NCI-H460 (cell line): ENCODE data around the gene PNPLA1. TPM values are rescaled to one million over a fixed set of nuclear protein-coding genes. Genes with fewer than 3 reads are reported as not detected.

ENCODE experiments used
- DNase-seq: peaks from one replicate; pipeline ENCODE4 v3.0.0-alpha.2; 2016; ENCODE audit warnings: low read depth; ENCODE audit errors: extremely low read depth
- polyA plus RNA-seq: library from polyadenylated mRNA; depleted of rRNA; stranded (reverse); fragments of >200 nt; gene quantifications from 2 replicates; pipeline ENCODE4 v1.2.3, GENCODE V29; 2014; cell fraction: nucleus; rRNA removed
- total RNA-seq: library from RNA; depleted of rRNA; stranded (reverse); fragments of >200 nt; shearing (Covaris generic); gene quantifications from 2 replicates; pipeline ENCODE4 v1.2.3, GENCODE V29; 2014; rRNA removed

Gene PNPLA1
- total RNA-seq: not detected in 2 replicates
- polyA plus RNA-seq: not detected in 2 replicates

- DNase-seq: no peak
These were observed at the start of gene PNPLA1 for GRCh38 chr6:36269834-36270705. Gene PNPLA1 (plus strand): TSS chr6:36270060. CDS start chr6:36270460, 400 bp downstream.

GRCh38 chr6:36220226-36220625 lies 49.6 kb upstream of the PNPLA1 start:
- DNase-seq: no peak

GRCh38 chr6:36221674-36222073 lies 48.2 kb upstream of the PNPLA1 start:
- no peak for DNase-seq

GRCh38 chr6:36222924-36223323 lies 46.9 kb upstream of the PNPLA1 start:
- DNase-seq: no peak

GRCh38 chr6:36223706-36224105 lies 46.2 kb upstream of the PNPLA1 start:
- DNase-seq: no peak

- no peak for DNase-seq
These were observed 44.9 kb upstream of the PNPLA1 start for GRCh38 chr6:36224918-36225461.

GRCh38 chr6:36226438-36227047 lies 43.3 kb upstream of the PNPLA1 start:
- DNase-seq: no peak

- no peak for DNase-seq
These were observed 42.3 kb upstream of the PNPLA1 start for GRCh38 chr6:36227379-36228228.

GRCh38 chr6:36229223-36229622 lies 40.6 kb upstream of the PNPLA1 start:
- DNase-seq: no peak

- DNase-seq: no peak
These were observed 39.5 kb upstream of the PNPLA1 start for GRCh38 chr6:36230371-36230770.

GRCh38 chr6:36232172-36232571 lies 37.7 kb upstream of the PNPLA1 start:
- DNase-seq: no peak

- DNase-seq: no peak
These were observed 34.6 kb upstream of the PNPLA1 start for GRCh38 chr6:36235309-36235708.

GRCh38 chr6:36235862-36236261 lies 34.0 kb upstream of the PNPLA1 start:
- DNase-seq: no peak

- no peak for DNase-seq
These were observed 30.1 kb upstream of the PNPLA1 start for GRCh38 chr6:36239774-36240173.

- DNase-seq: no peak
These were observed 28.1 kb upstream of the PNPLA1 start for GRCh38 chr6:36241728-36242127.

- no peak for DNase-seq
These were observed 27.7 kb upstream of the PNPLA1 start for GRCh38 chr6:36242161-36242560.

- no peak for DNase-seq
These were observed 27.2 kb upstream of the PNPLA1 start for GRCh38 chr6:36242626-36243025.

- DNase-seq: no peak
These were observed 26.2 kb upstream of the PNPLA1 start for GRCh38 chr6:36243562-36244212.

GRCh38 chr6:36244641-36245280 lies 25.1 kb upstream of the PNPLA1 start:
- DNase-seq: no peak

- DNase-seq: no peak
These were observed 24.2 kb upstream of the PNPLA1 start for GRCh38 chr6:36245572-36246061.
